Ectodermal cell (in vitro differentiated cells): ENCODE measurements around the gene EFCAB11.

ENCODE experiments used
- H3K27ac ChIP-seq: 2 replicates; pipeline ENCODE4 v1.7.0; 2013; ENCODE audit warnings: mild to moderate bottlenecking, low read depth, low read length; ENCODE audit not compliant: insufficient read depth, poor library complexity, severe bottlenecking
- H3K27me3 ChIP-seq: 2 replicates; pipeline ENCODE4 v1.7.0; 2013; ENCODE audit warnings: mild to moderate bottlenecking, low read length; ENCODE audit not compliant: insufficient read depth, control insufficient read depth, poor library complexity, severe bottlenecking
- H3K36me3 ChIP-seq: one replicate; pipeline ENCODE4 v1.7.0; 2013; ENCODE audit warnings: low read length; ENCODE audit not compliant: control insufficient read depth, insufficient read depth
- H3K4me1 ChIP-seq: one replicate; pipeline ENCODE4 v1.7.0; 2013; ENCODE audit warnings: low read length; ENCODE audit not compliant: control insufficient read depth, insufficient read depth
- H3K4me3 ChIP-seq: 2 replicates; pipeline ENCODE4 v1.7.0; 2013; ENCODE audit warnings: low read depth, low read length, control low read depth; ENCODE audit not compliant: insufficient read depth
- H3K9me3 ChIP-seq: 2 replicates; pipeline ENCODE4 v1.7.0; 2013; ENCODE audit warnings: mild to moderate bottlenecking, low read length, moderate library complexity; ENCODE audit not compliant: control insufficient read depth
- WGBS, 2 experiments: methylation state at CpG; one replicate each; pipeline ENCODE4 v1.1.7; 2013; ENCODE audit warnings: missing lambda C conversion rate in 2 of 2; 5-methylcytosine and 5-hydroxymethylcytosine counted together

EFCAB11 gene

DNA sequence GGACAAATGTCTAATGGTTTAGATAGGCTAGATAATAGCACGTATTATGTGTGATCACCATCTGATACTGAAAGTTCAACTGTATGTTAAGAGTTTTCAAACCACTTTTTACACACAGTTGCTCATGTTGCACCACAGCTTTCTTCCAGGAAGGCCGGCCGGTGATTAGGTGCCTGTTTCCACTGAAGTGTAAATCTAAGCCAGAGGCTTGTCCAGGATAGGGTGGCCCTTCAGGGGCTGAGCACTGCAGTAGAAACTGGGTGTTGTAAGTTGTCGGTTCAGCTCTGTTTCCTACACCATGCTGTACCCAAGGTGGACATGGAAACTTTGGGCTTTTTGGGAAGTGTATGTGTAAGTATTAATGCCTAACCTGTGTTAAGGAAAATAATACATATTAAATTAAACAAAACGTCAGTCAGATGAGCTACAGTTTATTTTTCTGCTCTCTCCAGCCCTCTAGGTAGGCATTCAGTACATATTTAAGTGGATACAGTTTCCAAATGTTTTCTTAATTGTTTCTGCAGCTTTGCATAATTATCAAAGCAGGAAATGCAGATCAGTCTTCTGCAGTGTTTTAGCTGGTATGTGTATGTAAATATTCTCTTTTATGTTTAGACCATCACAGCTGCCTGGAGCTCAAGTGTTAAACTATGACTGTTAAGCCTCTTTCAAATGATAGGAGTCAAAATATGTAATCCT lies 32.1 kb upstream of the EFCAB11 start:
- Histone ChIP-seq H3K4me1 (no peaks in the 10 kb centered on the region), H3K9me3 (no peaks in the 10 kb centered on the region), H3K27ac (no peak overlapping the region), H3K4me3 (no peak overlapping the region), H3K36me3 (peaks cover 10% of the 10 kb centered on the region), H3K27me3 (no peaks in the 10 kb centered on the region)
- WGBS, 2 experiments, result 93 to 94% methylated on average over 5 of the region's 5 CpGs

DNA sequence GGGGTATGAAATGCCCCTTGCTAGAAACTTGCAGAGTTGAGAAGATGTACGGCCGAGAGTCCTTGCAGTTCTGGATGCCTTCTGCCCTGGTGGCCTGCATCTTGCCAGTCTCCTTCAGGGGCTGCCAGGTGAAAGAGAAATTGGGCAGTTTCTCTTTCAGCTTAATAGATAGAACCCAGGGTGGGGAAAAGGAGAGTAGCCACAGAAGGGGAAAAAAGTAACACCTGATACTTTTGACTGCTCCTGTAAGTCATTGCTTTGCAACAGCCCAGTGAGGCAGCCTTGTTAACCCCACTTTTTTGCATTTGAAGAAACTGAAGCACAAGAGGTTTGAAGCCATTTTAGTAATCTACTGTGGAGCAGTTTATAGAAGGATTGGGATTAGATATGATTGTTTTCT lies 28.8 kb upstream of the EFCAB11 start:
- H3K4me3 ChIP-seq, result no peak overlapping the region
- no peaks in the 10 kb centered on the region for H3K4me1 ChIP-seq
- H3K27me3 ChIP-seq, result no peaks in the 10 kb centered on the region
- no peak overlapping the region for H3K27ac ChIP-seq
- peaks cover 5% of the 10 kb centered on the region for H3K36me3 ChIP-seq
- WGBS, 2 experiments, result 94 to 99% methylated on average over 2 of the region's 2 CpGs
- H3K9me3 ChIP-seq, result no peaks in the 10 kb centered on the region

DNA sequence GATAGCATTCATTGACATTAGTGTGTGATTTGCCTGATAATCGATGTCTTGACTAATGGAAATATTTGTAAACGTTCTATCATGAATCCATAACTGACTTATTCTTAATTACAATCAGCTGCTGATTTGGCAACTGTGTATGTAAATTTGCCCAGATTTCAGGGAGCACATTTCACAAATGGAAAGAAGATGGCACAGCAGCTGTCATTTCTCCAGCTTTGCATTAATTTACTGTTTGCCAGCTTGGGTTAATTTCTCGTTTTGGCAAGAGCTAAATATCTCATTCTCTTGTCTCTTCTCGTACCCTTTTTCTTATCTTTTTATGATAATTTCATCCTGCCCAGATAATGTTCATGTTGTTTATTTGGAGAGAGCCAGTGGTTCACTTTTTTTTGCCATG lies 24.1 kb upstream of the EFCAB11 start:
- no peaks in the 10 kb centered on the region for H3K27me3 ChIP-seq
- no peak overlapping the region for H3K4me3 ChIP-seq
- H3K27ac ChIP-seq, result no peak overlapping the region
- no peaks in the 10 kb centered on the region for H3K4me1 ChIP-seq
- H3K9me3 ChIP-seq, result no peaks in the 10 kb centered on the region
- H3K36me3 ChIP-seq, result peaks cover 5% of the 10 kb centered on the region
- 92 to 99% methylated on average over 3 to 4 of the region's 4 CpGs for WGBS, 2 experiments

DNA sequence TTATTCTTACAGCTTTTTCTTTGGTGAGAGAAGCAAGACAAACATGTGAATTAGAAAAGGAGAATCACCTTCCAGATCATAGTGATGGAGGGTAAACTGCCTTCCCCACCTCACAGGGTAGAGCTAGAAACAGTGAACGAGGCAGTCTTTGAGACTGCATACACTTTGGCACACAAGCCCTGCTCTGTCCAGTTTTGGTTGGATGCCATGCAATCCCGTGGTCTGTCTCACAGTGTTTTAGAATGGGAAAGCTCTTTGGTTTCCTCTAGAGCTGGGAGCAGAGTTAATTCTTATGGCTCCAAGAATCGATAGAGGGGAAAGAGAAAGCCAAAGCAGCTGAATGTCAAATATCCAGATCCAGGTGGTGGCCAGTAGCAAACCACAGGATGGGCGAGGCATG lies 23.1 kb upstream of the EFCAB11 start:
- no peaks in the 10 kb centered on the region for H3K9me3 ChIP-seq
- H3K4me1 ChIP-seq, result no peaks in the 10 kb centered on the region
- H3K27ac ChIP-seq, result no peak overlapping the region
- H3K36me3 ChIP-seq, result peaks cover 5% of the 10 kb centered on the region
- H3K4me3 ChIP-seq, result no peak overlapping the region
- H3K27me3 ChIP-seq, result no peaks in the 10 kb centered on the region
- 91 to 94% methylated on average over 4 of the region's 4 CpGs for WGBS, 2 experiments

DNA sequence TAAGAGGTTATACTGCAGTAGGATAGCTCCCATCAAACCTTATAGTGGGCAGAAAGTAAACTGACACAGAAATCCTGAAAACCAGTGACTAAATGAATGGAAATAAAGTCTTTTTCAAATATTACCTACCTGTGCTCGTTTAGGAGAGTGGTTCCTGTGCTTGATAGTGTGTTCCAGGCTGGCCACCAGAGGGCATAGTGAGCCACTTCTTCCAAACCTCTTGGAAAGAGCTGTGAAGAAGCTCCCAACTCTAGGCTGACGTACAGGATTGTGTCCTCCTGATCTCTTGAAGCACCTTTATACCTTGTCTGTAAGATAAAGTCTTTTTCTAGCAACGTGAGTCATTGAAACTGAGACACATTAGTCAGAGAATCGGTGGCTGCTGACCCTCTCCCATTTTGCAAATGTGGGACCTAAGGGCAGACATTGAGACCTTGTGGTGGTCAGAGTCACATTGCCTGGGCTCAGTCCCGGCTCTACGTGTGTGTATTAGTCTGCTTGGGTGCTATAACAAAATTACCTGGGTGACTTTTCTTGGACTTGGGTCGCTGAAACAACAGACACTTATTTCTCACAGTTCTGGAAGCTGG lies 18.8 kb upstream of the EFCAB11 start:
- Histone ChIP-seq H3K4me1 (no peaks in the 10 kb centered on the region), H3K36me3 (peaks cover 21% of the 10 kb centered on the region), H3K27me3 (no peaks in the 10 kb centered on the region), H3K4me3 (no peak overlapping the region), H3K9me3 (no peaks in the 10 kb centered on the region), H3K27ac (no peak overlapping the region)
- WGBS, 2 experiments, result 75 to 78% methylated on average over 7 of the region's 7 CpGs

DNA sequence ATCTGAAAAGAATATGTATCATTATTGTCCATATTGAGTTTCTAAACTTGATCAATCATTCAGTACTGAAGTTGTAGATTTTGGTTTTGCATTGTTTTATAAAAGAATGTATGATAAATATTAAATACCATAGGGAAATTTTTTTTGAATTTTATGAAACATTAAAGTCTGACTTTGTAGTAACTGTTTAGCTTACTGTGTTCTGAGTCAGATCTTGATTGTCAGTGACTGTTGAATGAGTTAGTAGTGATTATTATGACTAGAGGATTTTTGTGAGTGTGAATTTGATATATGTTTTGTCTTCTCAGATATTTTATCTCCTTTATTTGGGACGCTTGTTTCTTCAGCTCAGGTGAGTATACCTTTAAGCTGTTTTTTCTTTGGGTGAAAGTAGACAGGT lies 11.3 kb upstream of the EFCAB11 start:
- Histone ChIP-seq H3K9me3 (no peaks in the 10 kb centered on the region), H3K4me3 (no peak overlapping the region), H3K27ac (no peak overlapping the region), H3K4me1 (no peaks in the 10 kb centered on the region), H3K27me3 (no peaks in the 10 kb centered on the region), H3K36me3 (peaks cover 31% of the 10 kb centered on the region)
- 100% methylated on average over 1 of the region's 1 CpG for WGBS, 2 experiments

DNA sequence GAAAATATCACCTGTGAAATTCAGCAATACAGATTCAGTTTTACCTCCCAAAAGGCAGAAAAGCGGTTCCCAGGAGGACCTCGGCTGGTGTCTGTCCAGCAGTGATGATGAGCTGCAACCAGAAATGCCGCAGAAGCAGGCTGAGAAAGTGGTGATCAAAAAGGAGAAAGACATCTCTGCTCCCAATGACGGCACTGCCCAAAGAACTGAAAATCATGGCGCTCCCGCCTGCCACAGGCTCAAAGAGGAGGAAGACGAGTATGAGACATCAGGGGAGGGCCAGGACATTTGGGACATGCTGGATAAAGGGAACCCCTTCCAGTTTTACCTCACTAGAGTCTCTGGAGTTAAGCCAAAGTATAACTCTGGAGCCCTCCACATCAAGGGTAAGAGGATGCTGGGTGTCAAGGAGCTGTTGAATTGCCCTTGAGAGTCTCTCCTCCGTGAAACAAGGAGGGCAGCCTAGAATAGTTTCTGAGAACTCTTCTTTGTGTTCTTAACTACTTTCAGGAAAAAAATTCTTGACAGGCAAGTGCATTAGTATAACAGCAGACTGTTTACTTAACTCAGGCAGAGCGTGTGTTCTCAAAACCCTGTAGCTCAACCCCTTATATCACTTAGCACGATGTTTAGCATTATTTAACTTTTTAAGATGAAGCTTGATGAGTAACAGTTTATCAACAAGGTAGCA lies 8.9 kb upstream of the EFCAB11 start:
- peaks cover 31% of the 10 kb centered on the region for H3K36me3 ChIP-seq
- H3K27me3 ChIP-seq, result no peaks in the 10 kb centered on the region
- WGBS, 2 experiments, result 94 to 95% methylated on average over 10 of the region's 10 CpGs
- H3K4me1 ChIP-seq, result no peaks in the 10 kb centered on the region
- H3K9me3 ChIP-seq, result no peaks in the 10 kb centered on the region
- H3K4me3 ChIP-seq, result no peak overlapping the region
- H3K27ac ChIP-seq, result no peak overlapping the region

DNA sequence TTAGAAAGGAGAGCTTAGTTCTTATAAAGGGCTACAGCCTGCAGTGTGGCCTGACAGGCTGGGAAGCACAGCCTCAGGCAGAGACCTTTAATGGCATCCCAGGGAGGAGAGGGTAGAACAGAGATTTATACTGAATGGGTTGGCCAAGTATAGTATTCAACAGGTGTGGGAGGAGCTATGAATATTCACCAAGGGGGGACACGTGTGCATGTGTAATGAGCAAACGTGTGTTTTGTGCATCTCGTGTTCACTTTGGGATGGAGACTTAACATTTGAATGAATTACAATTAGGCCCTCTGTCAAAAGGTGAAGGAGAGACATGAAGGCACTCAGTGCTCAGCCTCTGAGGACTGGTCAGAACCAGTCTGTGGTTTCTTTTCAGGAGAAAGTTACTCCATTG lies 6.4 kb upstream of the EFCAB11 start:
- H3K4me1 ChIP-seq, result peaks cover 5% of the 10 kb centered on the region
- no peak overlapping the region for H3K27ac ChIP-seq
- WGBS, 2 experiments, result 80 to 86% methylated on average over 3 of the region's 3 CpGs
- no peaks in the 10 kb centered on the region for H3K9me3 ChIP-seq
- H3K4me3 ChIP-seq, result no peak overlapping the region
- no peaks in the 10 kb centered on the region for H3K27me3 ChIP-seq
- H3K36me3 ChIP-seq, result peaks cover 25% of the 10 kb centered on the region

DNA sequence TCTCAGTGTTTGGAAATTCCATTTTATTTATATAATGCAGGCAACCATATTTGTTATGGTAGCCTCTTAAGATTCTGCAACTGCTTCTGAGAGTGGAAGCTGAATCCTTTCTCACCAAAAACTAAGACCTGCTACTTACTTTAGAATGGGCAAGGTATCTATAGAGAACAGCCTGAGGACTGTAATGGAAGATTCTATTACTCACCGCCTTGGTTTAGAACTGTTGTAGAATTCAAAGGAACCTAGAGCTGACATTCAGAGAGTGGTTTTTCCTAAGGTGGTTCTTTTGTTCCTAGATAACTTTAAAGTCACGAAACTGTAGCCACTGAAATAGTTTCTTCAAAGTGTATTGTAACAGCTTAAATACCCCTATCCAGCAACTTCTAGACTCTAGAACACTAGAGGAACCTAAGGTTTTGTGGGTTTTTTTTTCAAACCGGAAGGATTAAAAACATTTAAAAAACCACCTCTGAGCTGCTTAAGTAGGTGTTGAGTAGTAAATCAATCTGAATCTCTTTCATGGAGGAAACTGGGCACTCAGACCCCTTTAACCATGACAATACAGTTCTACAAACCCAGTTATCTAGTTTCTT lies 5.4 kb upstream of the EFCAB11 start:
- no peaks in the 10 kb centered on the region for H3K27me3 ChIP-seq
- no peak overlapping the region for H3K4me3 ChIP-seq
- no peaks in the 10 kb centered on the region for H3K9me3 ChIP-seq
- H3K27ac ChIP-seq, result no peak overlapping the region
- H3K4me1 ChIP-seq, result peaks cover 5% of the 10 kb centered on the region
- WGBS, 2 experiments, result 95% methylated on average over 1 to 3 of the region's 3 CpGs
- peaks cover 22% of the 10 kb centered on the region for H3K36me3 ChIP-seq

DNA sequence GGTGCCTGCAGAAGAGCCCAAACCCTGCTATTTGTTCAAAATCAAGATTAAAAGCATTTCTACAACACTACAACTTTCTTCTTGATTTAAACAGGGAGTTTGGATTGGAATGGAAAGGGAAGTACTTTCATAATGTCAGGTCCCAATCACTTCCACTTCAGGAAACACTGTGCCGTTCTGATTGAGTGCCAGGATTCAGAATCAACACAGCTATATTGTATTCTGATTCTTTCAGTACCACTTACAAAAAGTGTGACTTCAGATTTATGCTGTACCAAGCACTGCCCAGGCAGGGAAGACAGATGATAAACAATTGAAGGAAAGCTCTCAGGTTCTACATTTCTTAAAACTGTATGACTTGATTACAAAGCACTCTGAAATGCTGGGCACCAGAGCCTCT lies 4.4 kb upstream of the EFCAB11 start:
- H3K4me3 ChIP-seq, result no peak overlapping the region
- no peaks in the 10 kb centered on the region for H3K27me3 ChIP-seq
- peaks cover 22% of the 10 kb centered on the region for H3K36me3 ChIP-seq
- WGBS, 2 experiments, result 100% methylated on average over 1 of the region's 1 CpG
- H3K4me1 ChIP-seq, result peaks cover 5% of the 10 kb centered on the region
- H3K9me3 ChIP-seq, result no peaks in the 10 kb centered on the region
- H3K27ac ChIP-seq, result no peak overlapping the region
